HPDE6-E6E7 (cell line): Measurements from ENCODE around the gene SLC5A3.

Source experiments
- DNase-seq: peaks from one replicate; pipeline ENCODE4 v3.0.0; 2011; ENCODE audit warnings: missing footprints; ENCODE audit errors: extremely low spot score

Gene SLC5A3

DNA sequence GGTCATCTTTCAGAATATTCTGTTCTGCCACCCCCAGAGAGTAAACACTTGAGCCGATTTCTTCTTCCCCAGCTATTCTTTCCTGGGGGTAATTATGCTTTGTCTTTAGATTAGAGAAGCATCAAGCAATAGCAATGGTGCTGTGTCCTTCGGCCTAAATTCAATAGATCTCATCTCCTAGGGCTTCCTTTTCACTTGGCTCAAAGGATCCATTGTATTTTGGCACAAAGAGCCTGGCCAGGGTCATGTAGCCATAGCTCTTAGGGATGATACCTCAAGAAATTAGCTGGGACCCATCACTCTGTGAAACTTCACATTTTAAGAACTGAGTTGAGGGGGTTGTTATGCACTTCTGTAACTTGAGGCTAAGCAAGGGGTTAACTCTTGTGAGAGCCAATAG lies 27.0 kb downstream of the SLC5A3 start:
- no peak for DNase-seq

DNA sequence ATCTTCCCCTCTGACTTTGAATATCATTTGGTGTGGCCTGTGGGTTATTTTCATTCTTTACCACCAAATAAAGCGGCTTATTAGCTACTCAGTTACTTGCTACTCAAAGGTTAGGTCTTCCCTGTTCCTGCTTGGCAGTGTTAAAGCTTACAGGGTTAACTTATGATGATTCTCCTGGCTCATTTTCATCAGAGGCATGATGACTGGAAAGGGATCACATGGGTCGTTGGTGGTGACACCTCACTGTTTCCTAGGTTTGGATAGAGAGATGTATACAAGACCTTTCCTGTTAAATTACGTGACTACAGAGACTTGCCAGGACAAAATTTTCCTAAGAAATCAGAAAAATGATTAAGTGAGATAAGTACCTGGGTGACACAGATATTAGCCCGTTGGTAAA lies 27.4 kb downstream of the SLC5A3 start:
- no peak for DNase-seq

DNA sequence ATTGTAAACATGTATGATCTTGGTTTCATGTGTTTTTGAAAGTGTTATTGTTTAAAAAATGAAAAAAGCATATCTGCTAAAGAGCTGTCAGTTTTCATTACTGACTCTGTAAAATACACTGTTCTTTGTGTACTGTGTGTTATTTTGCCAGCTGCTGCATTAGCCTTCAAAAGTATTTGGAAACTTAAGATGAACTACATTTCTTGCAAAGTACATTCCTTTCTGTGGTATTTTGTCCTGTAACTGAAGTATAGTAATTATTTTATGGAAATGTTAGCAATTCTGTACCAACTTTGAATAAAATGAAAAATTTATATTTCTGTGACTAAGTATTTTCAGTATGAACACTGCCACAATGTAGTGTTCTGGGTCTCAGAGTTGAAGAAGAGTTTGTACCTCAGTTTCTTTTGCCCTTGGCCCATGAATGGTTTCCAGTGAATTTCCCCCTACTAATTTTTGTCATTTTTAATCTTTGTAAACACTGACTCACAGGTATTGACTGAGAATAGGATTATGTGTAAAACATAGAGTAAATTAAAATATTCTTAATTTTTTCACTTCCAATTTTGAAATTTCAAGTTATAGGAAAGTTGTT lies 32.7 kb downstream of the SLC5A3 start:
- no peak for DNase-seq

DNA sequence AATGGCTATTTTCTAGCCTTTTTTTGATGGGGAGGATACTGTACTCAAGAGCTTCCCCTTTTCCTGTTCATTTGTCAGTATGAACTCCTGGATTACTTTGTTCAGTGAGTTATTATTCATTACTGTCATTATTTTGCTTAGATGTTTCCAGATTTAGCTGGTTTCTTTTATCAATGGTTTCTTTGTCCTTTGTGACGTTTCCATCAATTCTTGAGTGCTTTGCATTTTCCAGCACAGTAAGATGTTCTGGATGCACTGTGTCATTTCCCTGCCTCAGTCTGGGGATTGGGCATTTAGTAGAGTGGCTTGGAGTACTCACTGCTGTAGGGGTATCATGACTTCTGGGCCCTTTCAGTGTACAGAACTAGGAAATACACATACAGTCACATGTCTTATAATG lies 34.2 kb downstream of the SLC5A3 start:
- no peak for DNase-seq

DNA sequence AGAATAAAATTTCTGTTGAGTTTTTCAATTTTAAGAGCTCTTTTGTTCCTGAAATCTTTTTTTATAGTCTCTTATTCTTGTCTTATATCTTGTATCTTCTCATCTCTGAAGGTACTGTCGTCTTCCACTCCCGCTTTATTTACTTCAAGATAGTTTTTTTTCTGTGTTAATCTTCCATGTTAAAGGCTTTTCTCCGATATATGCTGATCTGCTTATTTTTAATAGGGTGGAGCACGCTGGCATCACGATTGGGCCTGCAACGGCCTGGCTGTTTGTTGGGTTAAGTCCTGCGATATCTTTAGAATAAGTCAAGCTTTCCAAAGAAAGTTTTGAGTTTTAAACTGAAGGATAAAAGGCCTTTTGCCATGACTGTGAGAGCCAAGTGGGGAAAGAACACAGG lies 35.7 kb downstream of the SLC5A3 start:
- no peak for DNase-seq

DNA sequence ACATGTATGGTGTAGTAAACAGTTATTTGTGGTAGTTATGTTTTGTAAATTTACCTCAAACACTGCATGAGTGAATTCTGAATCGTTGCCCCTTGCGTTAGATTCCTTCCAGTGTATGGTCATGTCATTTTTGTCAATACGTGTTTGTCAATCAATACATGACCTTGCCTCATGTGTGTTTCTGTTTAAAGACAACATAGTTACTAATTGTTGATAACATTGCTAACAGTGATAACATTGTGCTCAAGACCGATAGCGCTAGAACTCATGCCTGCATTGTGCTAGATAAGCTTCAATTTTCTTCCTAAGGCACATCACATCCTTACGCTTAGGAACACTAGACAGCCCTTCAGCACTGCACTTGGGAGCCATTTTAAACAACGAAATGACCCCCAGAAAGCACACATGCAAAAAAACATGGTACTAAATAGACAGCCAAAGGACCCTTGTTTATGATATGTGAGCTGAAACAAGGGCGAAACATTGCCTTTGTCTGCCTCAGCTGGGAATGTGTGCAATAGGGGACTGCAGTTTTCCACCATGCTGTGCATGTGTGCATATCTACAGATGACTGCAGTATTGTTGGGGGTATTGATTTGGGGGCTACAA lies 37.3 kb downstream of the SLC5A3 start:
- DNase-seq: no peak

DNA sequence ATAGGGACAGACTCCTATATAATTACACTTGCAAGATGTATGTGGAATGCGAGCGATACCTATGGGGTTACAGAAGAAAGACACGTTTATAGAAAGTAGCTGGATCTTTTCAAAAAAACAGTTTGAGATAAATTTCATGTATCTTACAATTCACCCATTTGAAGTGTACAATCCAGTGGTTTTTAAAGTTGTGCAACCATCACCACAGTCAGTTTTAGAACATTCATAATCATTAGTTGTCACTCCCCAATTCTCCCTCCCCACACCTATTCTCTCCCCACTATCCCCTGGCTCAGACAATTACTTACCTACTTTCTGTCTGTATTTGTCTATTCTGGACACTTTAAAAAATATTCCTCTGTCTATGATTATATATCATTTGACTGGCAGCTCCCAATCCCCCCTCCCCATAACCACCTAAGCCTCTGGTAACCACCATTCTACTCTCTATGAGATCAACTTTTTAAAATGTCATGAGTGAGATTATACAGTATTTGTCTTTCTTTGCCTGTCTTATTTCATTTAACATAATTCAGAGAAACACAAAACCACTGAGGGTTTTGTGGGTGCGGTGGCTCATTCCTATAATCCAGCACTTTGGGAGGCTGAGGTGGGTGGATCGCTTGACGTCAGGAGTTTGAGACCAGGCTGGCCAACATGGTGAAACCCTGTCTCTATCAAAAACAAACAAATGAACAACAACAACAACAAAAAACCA lies 39.1 kb downstream of the SLC5A3 start:
- DNase-seq: no peak

DNA sequence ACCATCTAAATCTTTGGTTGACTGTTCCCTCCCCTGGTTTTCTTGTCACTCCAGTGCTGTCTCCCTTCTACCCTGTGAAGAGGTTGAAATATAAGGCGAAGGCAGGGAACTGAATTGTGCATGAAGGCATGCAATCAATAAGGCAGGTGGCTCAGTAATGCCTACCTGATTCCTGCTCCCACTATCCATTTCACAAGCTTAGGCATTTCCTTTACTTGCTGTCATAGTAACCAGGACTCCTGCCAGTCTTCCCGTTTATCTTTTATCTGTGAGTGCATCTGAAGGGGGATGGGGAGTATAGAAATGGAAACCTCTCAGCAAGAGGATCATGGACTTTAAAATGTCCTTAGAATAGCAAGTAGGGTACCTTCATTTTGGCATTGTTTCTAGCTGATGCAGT lies 40.5 kb downstream of the SLC5A3 start:
- DNase-seq: no peak

DNA sequence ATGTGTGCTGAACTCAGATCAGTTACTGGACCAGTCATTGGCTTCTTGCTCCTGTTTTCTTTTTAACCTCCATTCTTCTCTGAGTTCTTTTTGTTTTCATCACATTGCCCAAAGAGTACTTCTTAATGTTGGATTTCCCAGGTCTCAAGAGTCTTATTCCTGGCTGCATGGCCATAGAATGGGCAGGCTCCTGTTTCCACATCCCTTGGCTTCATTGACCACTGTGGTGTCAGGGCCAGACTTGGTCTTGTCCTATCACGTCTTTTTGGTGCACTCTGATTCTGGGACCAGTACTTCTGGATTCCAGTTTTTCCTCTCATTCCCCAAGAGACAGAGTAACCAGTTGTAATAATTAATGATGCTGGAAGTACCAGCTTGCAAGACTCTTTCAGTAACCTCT lies 41.8 kb downstream of the SLC5A3 start:
- DNase-seq: no peak

DNA sequence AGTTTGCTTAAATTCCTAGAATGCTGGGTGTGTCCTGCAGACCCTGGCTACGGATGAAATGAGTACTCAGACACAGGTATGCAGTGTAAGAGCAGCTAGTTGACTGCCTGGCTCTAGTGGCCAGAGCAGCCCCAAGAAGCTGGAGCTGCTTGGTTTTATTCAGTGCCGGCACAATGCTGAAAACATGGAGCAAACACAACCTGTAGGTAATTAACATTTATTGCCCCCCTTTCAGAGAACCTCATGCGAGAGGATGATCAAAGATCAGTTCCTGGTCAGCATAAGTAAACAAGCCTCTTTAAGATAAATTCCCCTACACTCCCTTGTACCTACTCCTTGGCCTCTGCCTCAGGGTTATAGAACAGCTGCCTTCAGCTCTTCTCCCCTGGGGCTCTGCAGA lies 43.2 kb downstream of the SLC5A3 start:
- DNase-seq: no peak

DNA sequence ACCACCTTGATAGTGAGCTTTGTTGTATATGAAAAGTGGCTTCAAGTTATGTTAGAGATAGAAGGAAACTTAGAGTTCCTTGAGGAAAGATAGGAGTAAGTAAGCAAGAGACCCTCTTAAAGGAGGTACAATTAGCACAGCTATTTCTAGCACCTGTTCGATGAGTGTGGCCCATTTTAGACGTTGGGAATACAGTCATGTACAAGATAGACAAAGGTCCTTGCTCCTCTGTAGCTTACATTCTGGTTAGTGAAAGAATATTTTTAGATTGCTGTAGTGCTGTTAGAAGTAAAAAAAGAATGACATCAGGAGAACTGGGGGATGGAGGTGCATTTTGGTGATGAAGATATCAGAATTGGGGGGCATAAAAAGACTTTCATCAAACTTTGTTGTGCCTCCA lies 47.5 kb downstream of the SLC5A3 start:
- no peak for DNase-seq

DNA sequence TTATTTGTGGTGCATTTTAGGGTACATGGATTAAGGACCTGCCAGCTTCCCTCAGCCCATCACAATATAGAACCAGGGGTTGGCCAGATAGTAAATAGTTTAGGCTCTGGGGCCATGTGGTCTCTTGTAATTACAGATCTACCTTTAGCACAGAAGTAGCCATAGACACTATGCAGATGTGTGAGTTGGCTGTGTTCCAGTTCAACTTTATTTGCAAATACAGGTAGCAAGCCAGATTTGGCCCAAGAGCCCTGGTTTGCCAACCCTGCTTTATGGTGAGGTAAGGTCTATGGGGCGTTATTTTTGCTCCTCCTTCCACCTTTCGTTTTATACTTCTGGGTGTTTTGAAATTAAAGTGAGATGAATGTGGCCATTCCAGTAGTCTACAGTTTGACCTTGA lies 48.7 kb downstream of the SLC5A3 start:
- no peak for DNase-seq
